Activated naive CD4-positive, alpha-beta T cell treated with anti-CD3 and anti-CD28 coated beads, Interleukin-2, amount 10 ng/mL, durations not matched to agents 7 days and 5 days (primary cell): ENCODE measurements around the gene C15orf61.

Experiments used
- CTCF ChIA-PET: fragments of 350-600 bp; sonication (Branson Sonifier 250); formaldehyde crosslinking; loops from one replicate; lab custom pipeline; 2021; ENCODE audit warnings: antibody characterized with exemption; lab: Charles Lee
- DNase-seq: peaks from one replicate; pipeline ENCODE4 v3.0.0-alpha.2; 2020
- H3K27ac Mint-ChIP-seq: one replicate; pipeline ENCODE4 v1.8.0; 2021; ENCODE audit warnings: mild to moderate bottlenecking, moderate library complexity, mixed read lengths
- H3K27me3 Mint-ChIP-seq: one replicate; pipeline ENCODE4 v1.8.0; 2021; ENCODE audit warnings: mild to moderate bottlenecking, mixed read lengths
- H3K36me3 Mint-ChIP-seq: one replicate; pipeline ENCODE4 v1.8.0; 2021; ENCODE audit warnings: mixed read lengths
- H3K4me1 Mint-ChIP-seq: one replicate; pipeline ENCODE4 v1.8.0; 2021; ENCODE audit warnings: mixed read lengths
- H3K4me3 Mint-ChIP-seq: one replicate; pipeline ENCODE4 v1.8.0; 2021; ENCODE audit warnings: mild to moderate bottlenecking, moderate library complexity, mixed read lengths
- H3K9me3 Mint-ChIP-seq: one replicate; pipeline ENCODE4 v1.8.0; 2021; ENCODE audit warnings: mixed read lengths

Gene C15orf61

DNA sequence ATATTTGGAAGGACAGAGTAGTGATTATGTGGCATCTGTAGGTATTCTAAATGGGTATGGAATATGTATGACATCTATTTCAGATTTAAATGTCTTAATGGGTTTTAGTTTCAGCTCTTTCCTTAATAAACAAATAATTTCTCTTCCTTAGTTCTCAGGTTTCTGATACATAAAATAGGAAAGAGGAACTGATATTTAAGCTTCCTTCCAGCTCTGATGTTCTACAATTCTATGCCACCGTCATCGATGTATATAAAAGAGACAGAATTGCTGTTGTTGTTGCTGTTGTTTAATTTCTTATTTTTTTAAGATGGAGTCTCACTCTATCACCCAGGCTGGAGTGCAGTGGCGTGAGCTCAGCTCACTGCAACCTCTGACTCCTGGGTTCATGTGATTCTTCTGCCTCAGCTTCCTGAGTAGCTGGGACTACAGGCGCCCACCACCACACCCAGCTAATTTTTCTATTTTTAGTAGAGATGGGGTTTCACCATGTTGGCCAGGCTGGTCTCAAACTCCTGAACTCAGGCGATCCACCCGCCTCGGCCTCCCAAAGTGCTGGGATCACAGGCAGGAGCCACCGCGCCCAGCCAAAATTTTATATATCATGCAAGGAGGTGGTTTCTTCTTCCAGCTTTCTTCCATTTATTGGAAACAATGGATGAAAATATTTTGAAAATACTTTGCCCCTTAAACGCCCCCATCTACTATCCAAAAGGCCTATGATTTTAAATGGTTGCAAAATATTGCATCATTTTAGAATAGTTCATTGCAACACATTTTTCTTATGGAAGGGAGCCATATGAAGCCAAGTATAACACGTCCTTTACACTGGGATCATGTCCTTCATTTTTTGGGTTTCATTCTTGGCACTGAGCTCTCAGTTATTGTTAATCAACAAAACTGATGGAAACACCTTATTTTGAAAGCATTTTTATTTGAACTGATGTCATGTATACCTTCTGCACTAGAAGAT lies 13.9 kb upstream of the C15orf61 start:
- DNase-seq, result no peak
- no peak overlapping the region for H3K4me3 Mint-ChIP-seq

DNA sequence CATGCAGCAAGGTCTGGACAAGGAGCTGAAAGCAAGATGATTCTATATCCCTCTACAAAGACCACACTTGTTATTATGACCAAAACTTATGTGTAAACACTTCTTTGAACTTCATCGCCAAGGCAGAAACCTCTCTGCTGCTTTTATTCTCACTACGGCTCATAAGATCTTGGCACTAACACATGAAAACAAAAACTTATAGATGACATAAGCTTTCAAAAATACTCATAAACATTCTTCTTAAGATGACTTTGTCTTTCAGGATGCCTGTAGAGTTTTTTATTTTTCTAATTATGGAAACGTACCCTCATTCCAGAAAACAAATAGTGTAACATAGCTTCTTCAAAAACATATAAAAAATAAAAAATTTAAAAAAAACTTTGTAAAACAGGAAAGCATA lies 12.5 kb upstream of the C15orf61 start:
- Mint-ChIP-seq H3K4me1 (no peaks in the 10 kb centered on the region), H3K27me3 (no peaks in the 10 kb centered on the region), H3K27ac (no peak overlapping the region), H3K9me3 (no peaks in the 10 kb centered on the region), H3K4me3 (no peak overlapping the region), H3K36me3 (peaks cover 8% of the 10 kb centered on the region)
- CTCF ChIA-PET, result interaction anchor here (0.5 kb wide), 1 partner anchor 103 kb away, joined by 3 read pairs; no protein-coding TSS in a partner anchor
- no peak for DNase-seq

More for the DNA sequence above, 13.9 kb upstream of the C15orf61 start:
- Mint-ChIP-seq H3K36me3 (no peaks in the 10 kb centered on the region), H3K27me3 (no peaks in the 10 kb centered on the region), H3K27ac (no peak overlapping the region), H3K9me3 (no peaks in the 10 kb centered on the region), H3K4me1 (no peaks in the 10 kb centered on the region)
- CTCF ChIA-PET, result no interaction called here

DNA sequence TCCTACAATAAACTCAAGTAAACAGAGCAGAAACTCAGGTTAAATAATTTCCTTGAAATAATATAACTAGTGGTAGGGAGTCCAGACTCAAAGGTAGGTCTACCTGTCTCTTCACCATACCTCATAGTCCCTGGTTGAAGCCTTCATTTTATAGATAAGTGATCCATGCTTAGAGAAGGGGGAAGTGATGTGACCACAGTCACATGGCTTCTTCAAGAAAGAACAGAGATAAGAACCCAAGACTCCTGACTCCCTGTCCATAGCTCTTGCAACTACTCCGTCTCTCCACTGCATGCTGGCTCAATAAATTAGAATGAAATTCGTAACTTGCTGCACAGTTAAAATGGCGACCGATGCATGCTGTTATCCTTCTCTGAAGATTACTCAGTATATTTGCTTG lies 11.0 kb upstream of the C15orf61 start:
- Mint-ChIP-seq H3K9me3 (no peaks in the 10 kb centered on the region), H3K4me3 (no peak overlapping the region), H3K27me3 (no peaks in the 10 kb centered on the region), H3K4me1 (no peaks in the 10 kb centered on the region), H3K36me3 (peaks cover 8% of the 10 kb centered on the region), H3K27ac (no peak overlapping the region)
- CTCF ChIA-PET, result no interaction called here
- DNase-seq, result no peak

DNA sequence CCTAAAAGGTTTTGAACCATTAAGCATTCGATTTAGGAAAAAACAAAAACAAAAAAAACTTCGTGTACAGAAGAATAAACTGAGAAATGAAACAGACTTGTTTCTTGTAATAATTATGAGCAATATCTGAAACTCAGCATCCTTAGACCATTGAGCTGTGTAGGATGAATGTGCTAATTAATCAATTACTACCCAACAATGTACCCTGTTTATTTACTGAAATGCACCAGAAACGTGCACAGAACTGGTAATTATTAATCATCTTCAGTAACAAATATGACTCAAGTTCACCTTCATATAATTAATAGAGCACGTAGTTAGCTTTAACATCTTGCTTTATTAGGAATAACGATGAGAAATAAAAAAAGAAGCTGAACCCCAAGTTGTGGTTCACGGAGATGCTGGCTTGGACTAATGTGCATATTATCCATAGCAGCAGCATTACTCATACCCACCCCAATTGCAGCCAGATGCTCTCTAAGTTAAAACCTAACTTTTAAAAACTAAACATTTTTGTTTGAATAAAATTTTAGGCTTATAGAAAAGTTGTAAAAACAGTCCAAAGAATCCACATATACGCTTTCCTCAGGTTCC lies 10.2 kb upstream of the C15orf61 start:
- Mint-ChIP-seq H3K27ac (no peak overlapping the region), H3K4me3 (no peak overlapping the region), H3K9me3 (no peaks in the 10 kb centered on the region), H3K36me3 (peaks cover 8% of the 10 kb centered on the region), H3K27me3 (no peaks in the 10 kb centered on the region), H3K4me1 (no peaks in the 10 kb centered on the region)
- CTCF ChIA-PET, result no interaction called here
- no peak for DNase-seq

DNA sequence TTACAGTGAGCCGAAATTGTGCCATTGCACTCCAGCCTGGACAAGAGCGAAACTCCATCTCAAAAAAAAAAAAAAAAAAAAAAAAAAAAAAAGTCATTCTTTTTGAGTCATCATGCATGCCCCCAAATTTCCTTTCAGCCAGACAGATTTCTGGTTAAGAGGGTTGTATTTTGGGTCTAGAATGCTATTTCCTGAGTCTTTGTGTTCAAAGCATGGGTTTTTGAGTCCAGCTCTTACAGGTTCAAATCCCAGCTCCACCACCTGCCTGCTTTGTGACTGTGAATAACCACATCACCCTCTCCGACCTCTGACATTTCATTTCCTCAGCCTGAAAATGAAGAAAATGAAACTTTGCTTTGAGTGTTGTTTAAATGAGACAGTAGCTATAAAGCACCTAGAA lies 9.3 kb upstream of the C15orf61 start:
- Mint-ChIP-seq H3K4me1 (no peaks in the 10 kb centered on the region), H3K4me3 (no peak overlapping the region), H3K36me3 (peaks cover 8% of the 10 kb centered on the region), H3K27ac (no peak overlapping the region), H3K27me3 (no peaks in the 10 kb centered on the region), H3K9me3 (no peaks in the 10 kb centered on the region)
- CTCF ChIA-PET, result no interaction called here
- DNase-seq, result no peak

DNA sequence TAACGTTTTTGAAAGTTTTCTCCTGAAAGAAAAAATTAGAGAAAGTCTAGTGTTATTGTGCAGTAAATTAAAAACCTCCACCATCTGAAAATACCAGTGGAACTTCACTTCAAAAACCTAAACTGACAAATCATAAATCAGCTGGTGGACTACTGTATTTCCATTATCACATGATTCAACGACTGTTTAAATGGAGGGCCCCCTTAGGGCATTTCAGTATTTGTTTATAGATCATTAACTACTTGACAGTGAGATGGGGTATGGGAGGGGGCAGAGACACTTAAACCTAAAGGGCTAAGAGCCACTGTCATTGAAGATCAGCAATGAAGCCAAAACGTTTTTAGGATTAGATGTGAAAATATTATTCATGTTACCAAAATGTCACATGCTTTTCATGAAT lies 8.8 kb upstream of the C15orf61 start:
- Mint-ChIP-seq H3K36me3 (peaks cover 8% of the 10 kb centered on the region), H3K9me3 (no peaks in the 10 kb centered on the region), H3K27me3 (no peaks in the 10 kb centered on the region), H3K4me3 (no peak overlapping the region), H3K27ac (no peak overlapping the region), H3K4me1 (no peaks in the 10 kb centered on the region)
- CTCF ChIA-PET, result no interaction called here
- no peak for DNase-seq

DNA sequence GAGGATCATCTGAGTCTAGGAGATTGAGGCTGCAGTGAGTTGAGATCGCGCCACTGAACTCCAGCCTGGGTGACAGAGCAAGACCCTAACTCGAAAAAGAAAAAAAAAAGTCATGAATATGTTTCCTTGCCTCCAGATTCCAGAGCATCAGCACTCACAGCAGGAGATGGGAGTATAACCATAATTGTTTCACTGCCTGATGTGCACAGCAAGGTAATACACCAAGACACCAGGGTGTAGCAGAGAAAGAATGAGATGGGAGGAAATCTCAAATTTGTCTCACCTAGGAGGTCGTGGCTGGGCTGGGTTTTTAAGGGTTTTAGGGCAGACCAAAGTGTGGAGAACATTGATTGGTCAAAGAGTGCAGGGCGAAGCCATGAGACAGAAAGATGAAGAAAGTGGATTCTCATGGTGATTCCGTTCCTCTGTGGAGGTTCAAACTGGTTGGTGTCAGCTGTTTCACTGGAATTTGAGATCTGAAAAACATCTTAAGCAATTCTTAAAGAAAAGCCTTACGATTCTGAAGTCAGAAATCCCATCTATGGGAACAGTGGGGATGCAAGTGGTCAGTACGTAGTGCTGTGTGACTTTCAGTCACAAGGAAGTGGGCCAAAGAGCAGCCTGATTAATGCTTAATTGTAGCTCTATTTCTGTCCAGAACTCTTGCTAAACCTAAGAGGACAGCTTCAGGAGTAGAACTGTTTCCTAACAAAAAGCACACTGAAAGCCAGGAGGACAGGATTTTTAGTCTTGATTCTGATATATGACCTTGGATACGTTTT lies 7.8 kb upstream of the C15orf61 start:
- CTCF ChIA-PET, result no interaction called here
- Mint-ChIP-seq H3K27me3 (no peaks in the 10 kb centered on the region), H3K36me3 (peaks cover 8% of the 10 kb centered on the region), H3K9me3 (no peaks in the 10 kb centered on the region), H3K4me1 (no peaks in the 10 kb centered on the region), H3K4me3 (no peak overlapping the region), H3K27ac (no peak overlapping the region)
- DNase-seq, result no peak

DNA sequence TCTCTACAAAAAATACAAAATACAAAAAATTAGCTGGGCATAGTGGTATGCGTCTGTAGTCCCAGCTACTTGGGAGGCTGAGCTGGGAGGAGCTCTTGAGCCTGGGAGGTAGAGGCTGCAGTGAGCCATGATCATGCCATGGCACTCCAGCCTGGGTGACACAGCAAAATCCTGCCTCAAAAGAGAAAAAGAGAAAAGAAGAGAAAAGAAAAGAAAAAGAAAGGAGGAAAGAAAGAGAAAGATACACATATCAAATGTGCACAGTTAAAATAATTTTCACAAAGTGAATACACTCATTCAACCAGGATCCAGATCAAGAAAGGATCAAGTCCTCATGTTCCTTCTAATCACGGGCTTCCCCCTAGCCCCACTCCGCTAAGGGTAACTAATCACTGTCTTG lies 5.8 kb upstream of the C15orf61 start:
- CTCF ChIA-PET, result no interaction called here
- no peak overlapping the region for H3K4me3 Mint-ChIP-seq

DNA sequence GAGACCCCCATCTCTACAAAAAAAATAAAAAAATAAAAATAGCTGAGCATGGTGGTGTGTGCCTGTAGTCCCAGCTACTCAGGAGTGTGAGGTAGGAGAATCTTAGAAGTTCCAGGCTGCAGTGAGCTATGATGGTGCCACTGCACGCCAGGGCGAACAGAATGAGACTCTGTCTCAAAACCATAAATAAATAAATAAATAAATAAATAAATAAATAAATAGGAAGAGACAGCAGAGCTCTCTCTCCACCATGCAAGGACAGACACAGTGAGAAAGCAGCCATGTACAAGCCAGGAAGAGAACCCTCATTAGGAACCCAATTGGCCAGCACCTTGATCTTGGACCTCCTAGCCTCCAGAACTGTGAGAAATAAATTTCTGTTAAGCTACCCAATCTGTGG lies 5.4 kb upstream of the C15orf61 start:
- H3K36me3 Mint-ChIP-seq, result peaks cover 8% of the 10 kb centered on the region

More for the DNA sequence above, 5.8 kb upstream of the C15orf61 start:
- no peak overlapping the region for H3K27ac Mint-ChIP-seq
- peaks cover 5% of the 10 kb centered on the region for H3K4me1 Mint-ChIP-seq
- no peak for DNase-seq
- H3K9me3 Mint-ChIP-seq, result no peaks in the 10 kb centered on the region
- H3K36me3 Mint-ChIP-seq, result peaks cover 8% of the 10 kb centered on the region
- no peaks in the 10 kb centered on the region for H3K27me3 Mint-ChIP-seq

DNA sequence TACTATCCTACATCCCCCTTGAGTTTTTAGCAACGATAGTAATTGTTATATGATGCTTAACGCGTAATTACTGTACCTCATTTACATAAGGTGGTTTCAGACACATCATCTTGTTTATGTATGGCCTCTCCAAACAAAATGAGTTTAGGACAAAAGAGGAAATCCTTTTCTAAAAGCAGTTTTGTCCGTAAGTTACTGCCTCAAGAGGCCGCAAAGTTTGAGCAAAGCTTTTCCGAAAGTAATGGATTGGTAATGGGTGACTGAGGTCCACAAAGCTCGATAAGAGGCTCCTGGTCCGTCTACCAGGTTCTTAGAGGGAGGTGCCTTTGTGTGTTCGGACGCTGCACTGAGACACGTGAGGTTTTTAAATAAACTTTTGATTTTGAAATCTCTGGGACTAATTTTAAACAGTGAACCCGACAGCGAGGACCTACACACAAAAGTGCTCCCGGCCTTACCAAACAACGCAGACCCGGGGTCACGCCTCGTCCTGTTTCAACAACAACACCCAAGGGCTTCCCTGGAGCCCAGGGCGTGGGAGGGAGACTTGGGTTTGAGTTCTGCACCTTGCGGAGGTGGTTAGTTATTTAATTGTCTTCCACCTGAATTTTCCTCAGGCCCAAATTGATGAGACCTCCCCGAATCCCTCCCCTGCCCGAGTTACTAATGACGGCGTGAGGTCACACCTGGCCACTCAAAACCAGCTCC lies 456 bp upstream of the C15orf61 start:
- Mint-ChIP-seq H3K4me3 (peak overlapping the region; percentile 86), H3K27ac (peak overlapping the region; percentile 96), H3K36me3 (no peaks in the 10 kb centered on the region), H3K9me3 (no peaks in the 10 kb centered on the region), H3K4me1 (peaks cover 33% of the 10 kb centered on the region), H3K27me3 (no peaks in the 10 kb centered on the region)
- DNase-seq, result no peak
- CTCF ChIA-PET, result no interaction called here

More for the DNA sequence above, 5.4 kb upstream of the C15orf61 start:
- H3K27ac Mint-ChIP-seq, result no peak overlapping the region
- no peaks in the 10 kb centered on the region for H3K9me3 Mint-ChIP-seq
- no peaks in the 10 kb centered on the region for H3K27me3 Mint-ChIP-seq
- CTCF ChIA-PET, result no interaction called here
- DNase-seq, result no peak
- peaks cover 9% of the 10 kb centered on the region for H3K4me1 Mint-ChIP-seq
- H3K4me3 Mint-ChIP-seq, result no peak overlapping the region

DNA sequence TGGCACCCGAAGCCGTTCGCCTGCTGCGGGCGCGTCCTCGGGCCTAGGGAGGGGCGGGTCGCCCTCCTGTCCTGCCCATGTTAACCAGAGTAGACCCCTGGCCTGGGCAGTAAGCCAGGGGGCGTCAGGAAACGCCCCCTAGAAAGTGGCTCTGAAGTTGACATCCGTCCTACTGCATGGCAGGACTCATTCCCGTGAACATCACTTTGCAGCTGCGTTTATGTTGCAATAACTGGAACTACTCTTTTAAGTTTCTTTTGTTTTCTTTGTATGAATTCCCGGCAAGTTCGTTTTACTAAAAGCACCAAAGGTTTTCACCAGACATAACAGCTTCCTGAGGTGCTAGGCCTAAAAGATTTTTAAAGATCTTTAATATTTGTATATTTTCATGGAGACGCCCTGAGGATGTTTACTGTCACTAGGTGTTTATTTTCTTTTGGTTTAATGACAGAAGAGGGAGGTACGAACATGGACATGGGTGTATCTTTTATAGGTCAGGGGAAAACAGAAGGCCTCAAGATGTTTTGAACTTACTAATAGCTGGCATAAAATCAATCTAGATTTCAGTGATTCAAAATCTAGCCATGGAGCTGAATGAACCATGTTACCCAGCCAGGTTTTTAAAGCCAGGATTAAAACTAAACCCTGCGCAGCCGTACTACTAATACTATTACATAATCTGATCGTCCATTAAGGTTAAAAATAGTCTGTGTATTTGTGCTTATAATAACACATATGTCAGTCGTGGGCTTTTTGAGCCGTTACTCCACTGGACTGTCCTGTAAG lies 1.0 kb downstream of the C15orf61 start:
- Mint-ChIP-seq H3K36me3 (no peaks in the 10 kb centered on the region), H3K4me1 (peaks cover 33% of the 10 kb centered on the region), H3K27me3 (no peaks in the 10 kb centered on the region), H3K27ac (peak overlapping the region; percentile 91), H3K4me3 (peak overlapping the region; percentile 83), H3K9me3 (no peaks in the 10 kb centered on the region)
- CTCF ChIA-PET, result interaction anchor here (1.0 kb wide), 1 partner anchor 11 kb away, joined by 5 read pairs; no protein-coding TSS in a partner anchor
- no peak for DNase-seq

DNA sequence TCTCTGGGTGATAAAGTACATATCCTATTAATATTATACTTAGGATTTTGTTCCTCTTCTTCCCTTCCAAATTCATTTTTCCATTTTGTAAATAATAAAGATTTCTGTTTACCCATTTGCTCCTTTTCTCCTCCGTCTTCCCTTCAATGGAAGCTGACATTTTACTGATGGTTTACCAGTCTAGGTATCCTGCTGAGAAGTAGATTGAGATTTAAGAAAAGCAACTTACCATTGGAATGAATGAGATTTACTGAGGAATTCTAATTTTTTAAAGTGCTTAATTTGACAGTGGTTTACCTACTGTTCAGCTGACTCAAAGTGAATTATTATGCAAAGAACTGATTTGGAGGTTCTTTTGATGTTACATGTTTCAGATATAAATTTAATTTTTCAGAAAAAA lies 2.4 kb downstream of the C15orf61 start:
- DNase-seq, result no peak
- Mint-ChIP-seq H3K27ac (no peak overlapping the region), H3K36me3 (peaks cover 1% of the 10 kb centered on the region), H3K27me3 (no peaks in the 10 kb centered on the region), H3K4me1 (peaks cover 33% of the 10 kb centered on the region), H3K9me3 (no peaks in the 10 kb centered on the region), H3K4me3 (no peak overlapping the region)
- CTCF ChIA-PET, result no interaction called here

DNA sequence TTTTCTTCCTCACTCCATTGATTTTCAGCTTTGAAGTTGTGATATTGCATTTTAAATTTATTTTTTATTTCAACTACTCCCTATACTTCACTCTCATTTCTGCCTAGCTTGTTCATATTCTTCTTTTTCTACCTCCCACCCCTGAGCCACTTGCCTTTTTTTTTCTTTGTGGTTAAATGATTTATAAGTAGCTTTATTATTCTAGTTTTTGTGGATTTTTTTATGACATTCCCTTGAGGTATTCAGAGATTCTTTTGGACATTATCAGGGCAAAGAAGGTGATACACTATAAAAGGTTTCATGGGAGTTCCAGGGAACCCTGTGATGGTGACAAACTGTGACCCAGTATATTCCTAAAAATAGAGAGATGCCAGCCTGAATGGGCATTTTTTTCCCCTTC lies 3.3 kb downstream of the C15orf61 start:
- Mint-ChIP-seq H3K4me3 (no peak overlapping the region), H3K4me1 (peaks cover 33% of the 10 kb centered on the region), H3K27me3 (no peaks in the 10 kb centered on the region), H3K9me3 (no peaks in the 10 kb centered on the region), H3K27ac (no peak overlapping the region), H3K36me3 (peaks cover 1% of the 10 kb centered on the region)
- CTCF ChIA-PET, result no interaction called here
- DNase-seq, result no peak
